OCI-LY1 (cell line): Measurements from ENCODE around the gene MRPL36.

Experiments used
- H2AFZ ChIP-seq: fragments of 200-600 bp; sonication (generic), shearing (Covaris generic); 2 replicates; pipeline ENCODE4 v1.6.0; 2014; ENCODE audit warnings: antibody characterized with exemption, mild to moderate bottlenecking, low read length
- H3F3A ChIP-seq: fragments of 200-600 bp; sonication (generic), shearing (Covaris generic); 2 replicates; pipeline ENCODE4 v1.6.0; 2014; ENCODE audit warnings: mild to moderate bottlenecking, antibody characterized with exemption, low read length, moderate library complexity; ENCODE audit not compliant: insufficient read depth
- H3K27ac ChIP-seq: fragments of 200-600 bp; sonication (generic); 2 replicates; pipeline ENCODE4 v1.5.1; 2014; ENCODE audit warnings: low read length, mixed run types, mild to moderate bottlenecking, low read depth; ENCODE audit not compliant: poor library complexity, severe bottlenecking
- H3K27me3 ChIP-seq: fragments of 200-600 bp; sonication (generic); 2 replicates; pipeline ENCODE4 v1.6.0; 2014; ENCODE audit warnings: antibody characterized with exemption, mild to moderate bottlenecking, low read length, moderate library complexity; ENCODE audit not compliant: insufficient read depth
- H3K36me3 ChIP-seq: fragments of 200-600 bp; sonication (generic); 2 replicates; pipeline ENCODE4 v1.6.1; 2014; ENCODE audit warnings: mild to moderate bottlenecking, antibody characterized with exemption, low read length, moderate library complexity, mixed read lengths; ENCODE audit not compliant: insufficient read depth
- H3K4me1 ChIP-seq: fragments of 200-600 bp; sonication (generic); 2 replicates; pipeline ENCODE4 v1.5.1; 2014; ENCODE audit warnings: mild to moderate bottlenecking, low read length, moderate library complexity; ENCODE audit not compliant: insufficient read depth, severe bottlenecking
- H3K4me2 ChIP-seq: fragments of 200-600 bp; sonication (generic), shearing (Covaris generic); 2 replicates; pipeline ENCODE4 v1.6.1; 2014; ENCODE audit warnings: low read length
- H3K4me3 ChIP-seq: fragments of 200-600 bp; sonication (generic); 2 replicates; pipeline ENCODE4 v1.5.1; 2014; ENCODE audit warnings: low read length, low read depth, mild to moderate bottlenecking, mixed read lengths; ENCODE audit not compliant: poor library complexity, severe bottlenecking
- H3K79me2 ChIP-seq: fragments of 200-600 bp; shearing (Covaris generic); 2 replicates; pipeline ENCODE4 v1.6.1; 2016; ENCODE audit warnings: mixed run types, low read length, mixed read lengths; ENCODE audit not compliant: insufficient read depth
- H3K9ac ChIP-seq: fragments of 200-600 bp; sonication (generic), shearing (Covaris generic); 2 replicates; pipeline ENCODE4 v1.6.1; 2014; ENCODE audit warnings: mild to moderate bottlenecking, low read length, mixed read lengths
- H3K9me2 ChIP-seq: fragments of 200-600 bp; sonication (generic), shearing (Covaris generic); 2 replicates; pipeline ENCODE4 v1.6.1; 2014; ENCODE audit warnings: low read depth, mild to moderate bottlenecking, low read length, mixed read lengths
- H3K9me3 ChIP-seq: fragments of 200-600 bp; shearing (Covaris generic); 2 replicates; pipeline ENCODE4 v1.6.1; 2014; ENCODE audit warnings: low read length, mixed read lengths
- H4K20me1 ChIP-seq: fragments of 200-600 bp; sonication (generic), shearing (Covaris generic); 2 replicates; pipeline ENCODE4 v1.6.0; 2016; ENCODE audit warnings: mild to moderate bottlenecking, low read length; ENCODE audit not compliant: insufficient read depth
- CTCF ChIP-seq: fragments of 200-600 bp; sonication (generic), shearing (Covaris generic); IDR thresholded peaks from 2 replicates; pipeline ENCODE4 v1.5.1; 2017; ENCODE audit warnings: mild to moderate bottlenecking, antibody characterized with exemption, low read length, moderate library complexity, mixed read lengths
- EZH2 ChIP-seq: fragments of 200-600 bp; sonication (generic), shearing (Covaris generic); IDR thresholded peaks from 2 replicates; pipeline ENCODE4 v1.8.0; 2017; ENCODE audit warnings: borderline replicate concordance, mixed run types, mild to moderate bottlenecking, antibody characterized with exemption, low read length, moderate library complexity, mixed read lengths

MRPL36 gene

GRCh38 chr5:1779782-1780613 is 19.6 kb downstream of the MRPL36 start:
- Histone ChIP-seq H3K9me3 (no peaks in the 10 kb centered on the region), H3K4me3 (no peak overlapping the region), H3K27ac (no peak overlapping the region), H4K20me1 (no peaks in the 10 kb centered on the region), H3K79me2 (no peaks in the 10 kb centered on the region), H3K4me1 (peaks cover 30% of the 10 kb centered on the region), H3K9me2 (no peaks in the 10 kb centered on the region), H3K4me2 (no peak overlapping the region), H3F3A (no peaks in the 10 kb centered on the region), H3K9ac (no peak overlapping the region), H3K36me3 (no peaks in the 10 kb centered on the region), H2AFZ (no peak overlapping the region), H3K27me3 (no peaks in the 10 kb centered on the region)
- TF ChIP-seq EZH2 (no peak), CTCF (no peak)

- Histone ChIP-seq H4K20me1 (no peaks in the 10 kb centered on the region), H3K4me1 (peaks cover 25% of the 10 kb centered on the region), H2AFZ (no peak overlapping the region), H3K36me3 (no peaks in the 10 kb centered on the region), H3K4me3 (no peak overlapping the region), H3K9ac (no peak overlapping the region), H3K27me3 (no peaks in the 10 kb centered on the region), H3K4me2 (no peak overlapping the region), H3K27ac (no peak overlapping the region), H3K9me2 (no peaks in the 10 kb centered on the region), H3K9me3 (no peaks in the 10 kb centered on the region), H3F3A (no peaks in the 10 kb centered on the region), H3K79me2 (no peaks in the 10 kb centered on the region)
- TF ChIP-seq EZH2 (no peak), CTCF (no peak)
These were observed 20.5 kb downstream of the MRPL36 start for GRCh38 chr5:1779021-1779680.

GRCh38 chr5:1778138-1779020 is 21.3 kb downstream of the MRPL36 start:
- no peak overlapping the region for H2AFZ ChIP-seq
- H3K27ac ChIP-seq: no peak overlapping the region
- H4K20me1 ChIP-seq: no peaks in the 10 kb centered on the region
- no peaks in the 10 kb centered on the region for H3K36me3 ChIP-seq
- no peaks in the 10 kb centered on the region for H3K79me2 ChIP-seq
- peaks cover 18% of the 10 kb centered on the region for H3K4me1 ChIP-seq
- no peaks in the 10 kb centered on the region for H3K27me3 ChIP-seq
- H3K9me3 ChIP-seq: no peaks in the 10 kb centered on the region
- no peaks in the 10 kb centered on the region for H3F3A ChIP-seq
- H3K4me2 ChIP-seq: no peak overlapping the region
- TF ChIP-seq CTCF: no peak
- TF ChIP-seq EZH2: no peak
- no peak overlapping the region for H3K9ac ChIP-seq
- H3K4me3 ChIP-seq: no peak overlapping the region
- no peaks in the 10 kb centered on the region for H3K9me2 ChIP-seq
